HG03060 (cell line): ENCODE measurements around the gene MAGEA3.
"Not testable (repeated sequence)": the region's sequence is repeated elsewhere in the genome, so short reads cannot be mapped to it uniquely, and the experiment has no call there.

Experiments used
- ATAC-seq: cut with Tn5 transposase; IDR thresholded peaks from one replicate; pipeline ENCODE4 v1.9.1; 2021; ENCODE audit warnings: low read depth, moderate number of reproducible peaks; ENCODE audit not compliant: unreplicated experiment

The MAGEA3 gene

DNA sequence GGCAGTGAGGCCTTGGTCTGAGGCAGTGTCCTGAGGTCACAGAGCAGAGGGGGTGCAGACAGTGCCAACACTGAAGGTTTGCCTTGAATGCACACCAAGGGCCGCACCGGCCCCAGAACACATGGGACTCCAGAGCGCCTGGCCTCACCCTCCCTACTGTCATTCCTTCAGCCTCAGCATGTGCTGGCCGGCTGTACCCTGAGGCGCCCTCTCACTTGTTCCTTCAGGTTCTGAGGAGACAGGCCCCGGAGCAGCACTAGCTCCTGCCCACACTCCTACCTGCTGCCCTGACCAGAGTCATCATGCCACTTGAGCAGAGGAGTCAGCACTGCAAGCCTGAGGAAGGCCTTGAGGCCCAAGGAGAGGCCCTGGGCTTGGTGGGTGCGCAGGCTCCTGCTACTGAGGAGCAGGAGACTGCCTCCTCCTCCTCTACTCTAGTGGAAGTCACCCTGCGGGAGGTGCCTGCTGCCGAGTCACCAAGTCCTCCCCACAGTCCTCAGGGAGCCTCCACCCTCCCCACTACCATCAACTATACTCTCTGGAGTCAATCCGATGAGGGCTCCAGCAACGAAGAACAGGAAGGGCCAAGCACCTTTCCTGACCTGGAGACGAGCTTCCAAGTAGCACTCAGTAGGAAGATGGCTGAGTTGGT lies 37.4 kb downstream of the MAGEA3 start:
- ATAC-seq = no peak

GRCh38 chrX:152736528-152736927 lies 37.9 kb downstream of the MAGEA3 start:
- not testable (repeated sequence) for ATAC-seq

DNA sequence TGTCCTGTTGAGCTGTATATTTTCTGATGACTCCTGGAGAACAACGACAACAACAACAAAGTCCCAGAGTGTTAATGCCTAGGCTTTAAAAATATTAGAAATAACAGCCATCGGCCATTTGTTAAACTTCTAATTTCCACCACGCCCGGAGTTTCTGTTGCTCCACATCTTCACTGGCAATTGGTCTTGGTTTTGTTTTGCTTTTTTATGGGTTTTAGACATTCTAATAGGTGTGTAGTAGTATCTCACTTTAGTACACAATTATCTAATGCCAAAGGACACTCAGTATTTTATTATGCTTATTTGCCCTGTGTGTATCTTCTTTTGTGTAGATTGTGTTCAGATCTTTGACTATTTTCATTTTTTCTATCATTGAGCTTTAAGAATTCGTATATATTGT lies 40.0 kb downstream of the MAGEA3 start:
- ATAC-seq = no peak
